ENCODE data around the gene SECTM1. TPM values are rescaled to one million over a fixed set of nuclear protein-coding genes. Genes with fewer than 3 reads are reported as not detected.
"Not testable (repeated sequence)": the region's sequence is repeated elsewhere in the genome, so short reads cannot be mapped to it uniquely, and the experiment has no call there.

Gene SECTM1
- total RNA-seq, 1 donor: 34.2 TPM

- no peak overlapping the region for H3K4me3 ChIP-seq (ENCODE audit: low read depth, low read length)
- TF ChIP-seq CTCF (IDR thresholded peaks at IDR 0.05; ENCODE audit: insufficient read depth, low read length): no peak
- no peak for DNase-seq (ENCODE audit: low read depth)
Observed at GRCh38 chr17:82376042-82376730, 42.6 kb upstream of the SECTM1 start.

DNA sequence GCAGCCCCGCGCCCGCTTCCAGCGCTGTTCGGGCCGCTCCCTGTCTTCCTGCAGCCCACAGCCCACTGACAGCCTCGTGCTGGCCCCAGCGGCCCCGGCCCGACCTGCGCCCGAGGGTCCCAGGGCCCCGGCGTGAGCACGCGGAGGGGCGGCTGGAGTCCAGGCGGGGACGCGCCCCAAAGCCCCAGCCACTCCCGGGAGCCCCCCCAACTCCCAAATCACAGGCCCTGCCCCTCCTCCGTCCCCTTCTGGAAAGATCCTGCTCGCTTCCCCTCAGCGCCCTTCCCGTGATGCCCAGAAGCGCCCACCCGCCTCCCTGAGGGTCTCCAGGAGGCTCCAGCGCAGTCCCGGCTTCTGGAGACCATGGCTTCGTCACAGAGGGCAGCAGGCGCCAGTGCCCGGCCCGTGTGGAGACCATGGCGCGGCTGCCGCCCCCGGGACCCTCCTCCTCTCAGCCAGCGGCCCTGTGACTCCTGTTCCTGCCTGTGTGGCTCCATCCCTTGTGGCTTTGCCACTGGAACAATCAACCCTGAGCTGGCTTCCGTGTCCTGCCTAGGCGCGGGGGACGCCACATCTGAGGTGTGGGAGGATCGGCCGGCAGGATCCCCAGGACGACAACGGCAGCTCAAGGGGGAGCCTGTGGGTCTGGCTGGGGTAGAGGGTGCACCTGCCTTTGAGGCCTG, 41.9 kb upstream of the SECTM1 start:
- H3K4me3 ChIP-seq (ENCODE audit: low read depth, low read length): no peak overlapping the region
- DNase-seq (ENCODE audit: low read depth): no peak
- no peak for TF ChIP-seq CTCF (IDR thresholded peaks at IDR 0.05; ENCODE audit: insufficient read depth, low read length)

DNA sequence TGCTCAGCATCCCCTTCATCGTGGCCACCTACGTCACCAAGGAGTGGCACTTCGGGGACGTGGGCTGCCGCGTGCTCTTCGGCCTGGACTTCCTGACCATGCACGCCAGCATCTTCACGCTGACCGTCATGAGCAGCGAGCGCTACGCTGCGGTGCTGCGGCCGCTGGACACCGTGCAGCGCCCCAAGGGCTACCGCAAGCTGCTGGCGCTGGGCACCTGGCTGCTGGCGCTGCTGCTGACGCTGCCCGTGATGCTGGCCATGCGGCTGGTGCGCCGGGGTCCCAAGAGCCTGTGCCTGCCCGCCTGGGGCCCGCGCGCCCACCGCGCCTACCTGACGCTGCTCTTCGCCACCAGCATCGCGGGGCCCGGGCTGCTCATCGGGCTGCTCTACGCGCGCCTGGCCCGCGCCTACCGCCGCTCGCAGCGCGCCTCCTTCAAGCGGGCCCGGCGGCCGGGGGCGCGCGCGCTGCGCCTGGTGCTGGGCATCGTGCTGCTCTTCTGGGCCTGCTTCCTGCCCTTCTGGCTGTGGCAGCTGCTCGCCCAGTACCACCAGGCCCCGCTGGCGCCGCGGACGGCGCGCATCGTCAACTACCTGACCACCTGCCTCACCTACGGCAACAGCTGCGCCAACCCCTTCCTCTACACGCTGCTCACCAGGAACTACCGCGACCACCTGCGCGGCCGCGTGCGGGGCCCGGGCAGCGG, 41.2 kb upstream of the SECTM1 start:
- no peak for TF ChIP-seq CTCF (IDR thresholded peaks at IDR 0.05; ENCODE audit: insufficient read depth, low read length)
- DNase-seq (ENCODE audit: low read depth): no peak
- H3K4me3 ChIP-seq (ENCODE audit: low read depth, low read length): no peak overlapping the region

GRCh38 chr17:82373731-82374625, 40.4 kb upstream of the SECTM1 start:
- TF ChIP-seq CTCF (IDR thresholded peaks at IDR 0.05; ENCODE audit: insufficient read depth, low read length): no peak
- no peak for DNase-seq (ENCODE audit: low read depth)
- H3K4me3 ChIP-seq (ENCODE audit: low read depth, low read length): no peak overlapping the region

- not testable (repeated sequence) for H3K4me3 ChIP-seq (ENCODE audit: low read depth, low read length); DNase-seq (ENCODE audit: low read depth)
Observed at GRCh38 chr17:82373072-82373452, 39.5 kb upstream of the SECTM1 start.

GRCh38 chr17:82372249-82373071, 38.9 kb upstream of the SECTM1 start:
- no peak for DNase-seq (ENCODE audit: low read depth)
- TF ChIP-seq CTCF (IDR thresholded peaks at IDR 0.05; ENCODE audit: insufficient read depth, low read length): no peak
- H3K4me3 ChIP-seq (ENCODE audit: low read depth, low read length): no peak overlapping the region

Data from fibroblast of the aortic adventitia (primary cell).